ENCODE measurements around the gene IFT27.

DNA sequence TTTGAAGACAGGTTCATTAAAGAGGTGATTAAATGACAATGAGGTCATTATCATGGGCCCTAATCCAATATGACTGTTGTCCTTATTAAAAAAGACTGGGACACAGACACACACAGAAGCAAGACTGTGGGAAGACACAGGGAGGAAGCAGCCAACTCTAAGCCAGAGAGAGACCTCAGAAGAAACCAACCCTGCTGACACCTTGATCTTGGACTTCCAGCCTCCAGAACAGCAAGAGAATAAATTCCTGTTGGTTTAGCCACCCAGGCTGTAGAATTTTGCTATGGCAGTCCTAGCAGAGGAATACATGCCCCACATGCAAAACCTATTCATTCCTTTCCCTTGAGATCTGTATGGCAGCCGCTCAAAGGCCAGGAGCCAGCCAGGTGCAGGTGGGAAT, 36.7 kb downstream of the IFT27 start:
- TF ChIP-seq, protein P1, sequence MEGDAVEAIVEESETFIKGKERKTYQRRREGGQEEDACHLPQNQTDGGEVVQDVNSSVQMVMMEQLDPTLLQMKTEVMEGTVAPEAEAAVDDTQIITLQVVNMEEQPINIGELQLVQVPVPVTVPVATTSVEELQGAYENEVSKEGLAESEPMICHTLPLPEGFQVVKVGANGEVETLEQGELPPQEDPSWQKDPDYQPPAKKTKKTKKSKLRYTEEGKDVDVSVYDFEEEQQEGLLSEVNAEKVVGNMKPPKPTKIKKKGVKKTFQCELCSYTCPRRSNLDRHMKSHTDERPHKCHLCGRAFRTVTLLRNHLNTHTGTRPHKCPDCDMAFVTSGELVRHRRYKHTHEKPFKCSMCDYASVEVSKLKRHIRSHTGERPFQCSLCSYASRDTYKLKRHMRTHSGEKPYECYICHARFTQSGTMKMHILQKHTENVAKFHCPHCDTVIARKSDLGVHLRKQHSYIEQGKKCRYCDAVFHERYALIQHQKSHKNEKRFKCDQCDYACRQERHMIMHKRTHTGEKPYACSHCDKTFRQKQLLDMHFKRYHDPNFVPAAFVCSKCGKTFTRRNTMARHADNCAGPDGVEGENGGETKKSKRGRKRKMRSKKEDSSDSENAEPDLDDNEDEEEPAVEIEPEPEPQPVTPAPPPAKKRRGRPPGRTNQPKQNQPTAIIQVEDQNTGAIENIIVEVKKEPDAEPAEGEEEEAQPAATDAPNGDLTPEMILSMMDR (IDR thresholded peaks at IDR 0.05; ENCODE audit: poor library complexity, severe bottlenecking), result no peak
- TF ChIP-seq POLR2AphosphoS5 (IDR thresholded peaks at IDR 0.05), result no peak
- no peak for TF ChIP-seq SMC3 (conservative IDR thresholded peaks at IDR 0.05; ENCODE audit: poor library complexity)
- TF ChIP-seq TAF1 (IDR thresholded peaks at IDR 0.05; ENCODE audit: low read depth), result no peak
- TF ChIP-seq, protein P2, sequence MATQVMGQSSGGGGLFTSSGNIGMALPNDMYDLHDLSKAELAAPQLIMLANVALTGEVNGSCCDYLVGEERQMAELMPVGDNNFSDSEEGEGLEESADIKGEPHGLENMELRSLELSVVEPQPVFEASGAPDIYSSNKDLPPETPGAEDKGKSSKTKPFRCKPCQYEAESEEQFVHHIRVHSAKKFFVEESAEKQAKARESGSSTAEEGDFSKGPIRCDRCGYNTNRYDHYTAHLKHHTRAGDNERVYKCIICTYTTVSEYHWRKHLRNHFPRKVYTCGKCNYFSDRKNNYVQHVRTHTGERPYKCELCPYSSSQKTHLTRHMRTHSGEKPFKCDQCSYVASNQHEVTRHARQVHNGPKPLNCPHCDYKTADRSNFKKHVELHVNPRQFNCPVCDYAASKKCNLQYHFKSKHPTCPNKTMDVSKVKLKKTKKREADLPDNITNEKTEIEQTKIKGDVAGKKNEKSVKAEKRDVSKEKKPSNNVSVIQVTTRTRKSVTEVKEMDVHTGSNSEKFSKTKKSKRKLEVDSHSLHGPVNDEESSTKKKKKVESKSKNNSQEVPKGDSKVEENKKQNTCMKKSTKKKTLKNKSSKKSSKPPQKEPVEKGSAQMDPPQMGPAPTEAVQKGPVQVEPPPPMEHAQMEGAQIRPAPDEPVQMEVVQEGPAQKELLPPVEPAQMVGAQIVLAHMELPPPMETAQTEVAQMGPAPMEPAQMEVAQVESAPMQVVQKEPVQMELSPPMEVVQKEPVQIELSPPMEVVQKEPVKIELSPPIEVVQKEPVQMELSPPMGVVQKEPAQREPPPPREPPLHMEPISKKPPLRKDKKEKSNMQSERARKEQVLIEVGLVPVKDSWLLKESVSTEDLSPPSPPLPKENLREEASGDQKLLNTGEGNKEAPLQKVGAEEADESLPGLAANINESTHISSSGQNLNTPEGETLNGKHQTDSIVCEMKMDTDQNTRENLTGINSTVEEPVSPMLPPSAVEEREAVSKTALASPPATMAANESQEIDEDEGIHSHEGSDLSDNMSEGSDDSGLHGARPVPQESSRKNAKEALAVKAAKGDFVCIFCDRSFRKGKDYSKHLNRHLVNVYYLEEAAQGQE (IDR thresholded peaks at IDR 0.05; ENCODE audit: borderline replicate concordance), result no peak
